ENCODE data around the gene PHF21A. TPM values are rescaled to one million over a fixed set of nuclear protein-coding genes. Genes with fewer than 3 reads are reported as not detected.

The PHF21A gene
- total RNA-seq, 4 donors from 2014 or later = 12.1 to 83.3 (median 29.3) TPM

DNA sequence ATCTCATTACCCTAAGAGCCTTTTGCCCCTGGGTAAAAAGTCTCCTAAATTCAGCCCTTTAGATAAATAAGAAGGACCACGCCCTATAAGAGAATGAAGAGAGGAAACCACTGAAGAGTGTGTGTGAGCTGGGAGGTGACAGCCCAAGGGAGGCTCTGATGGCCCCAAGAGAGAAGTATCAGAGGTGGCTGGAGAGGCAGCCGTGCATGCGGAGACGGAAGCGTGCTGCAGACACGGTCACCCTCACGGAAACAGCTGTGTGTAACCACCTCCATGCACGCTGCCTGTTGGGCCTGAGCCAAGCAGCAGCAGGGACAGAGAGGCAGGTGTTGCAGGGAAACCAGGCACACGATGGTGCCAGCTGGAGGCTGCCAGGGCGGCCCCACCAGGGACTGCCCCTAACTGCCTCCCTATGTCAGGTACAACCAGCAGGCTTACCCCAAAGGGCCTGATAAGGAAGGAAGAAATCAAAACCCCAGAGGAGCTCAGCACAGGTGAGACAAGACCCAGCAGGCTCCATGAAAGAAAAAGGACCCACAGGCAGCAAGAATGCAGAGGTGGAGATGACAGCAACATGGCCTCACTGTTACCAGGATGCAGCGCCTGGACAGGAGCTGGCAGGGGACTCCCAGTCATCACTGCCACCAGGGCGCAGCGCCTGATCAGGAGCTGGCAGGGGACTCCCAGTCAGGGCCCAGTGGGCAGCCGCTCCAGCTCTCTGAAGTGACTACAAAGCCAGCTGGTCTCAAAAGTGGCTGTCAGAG lies 191.0 kb downstream of the PHF21A start:
- Histone ChIP-seq H3K9me3 (no peaks in the 10 kb centered on the region), H3K27ac (no peak overlapping the region), H3K36me3 (no peaks in the 10 kb centered on the region), H3K4me3 (no peak overlapping the region), H3K4me1 (no peaks in the 10 kb centered on the region), H3K27me3 (no peaks in the 10 kb centered on the region)
- intact Hi-C loops (cut with DNase I; ENCODE audit: low total_unique reads) = no loop called here
- no peak for DNase-seq
- no peak for TF ChIP-seq POLR2A (IDR thresholded peaks at IDR 0.05)
- TF ChIP-seq, protein P1, sequence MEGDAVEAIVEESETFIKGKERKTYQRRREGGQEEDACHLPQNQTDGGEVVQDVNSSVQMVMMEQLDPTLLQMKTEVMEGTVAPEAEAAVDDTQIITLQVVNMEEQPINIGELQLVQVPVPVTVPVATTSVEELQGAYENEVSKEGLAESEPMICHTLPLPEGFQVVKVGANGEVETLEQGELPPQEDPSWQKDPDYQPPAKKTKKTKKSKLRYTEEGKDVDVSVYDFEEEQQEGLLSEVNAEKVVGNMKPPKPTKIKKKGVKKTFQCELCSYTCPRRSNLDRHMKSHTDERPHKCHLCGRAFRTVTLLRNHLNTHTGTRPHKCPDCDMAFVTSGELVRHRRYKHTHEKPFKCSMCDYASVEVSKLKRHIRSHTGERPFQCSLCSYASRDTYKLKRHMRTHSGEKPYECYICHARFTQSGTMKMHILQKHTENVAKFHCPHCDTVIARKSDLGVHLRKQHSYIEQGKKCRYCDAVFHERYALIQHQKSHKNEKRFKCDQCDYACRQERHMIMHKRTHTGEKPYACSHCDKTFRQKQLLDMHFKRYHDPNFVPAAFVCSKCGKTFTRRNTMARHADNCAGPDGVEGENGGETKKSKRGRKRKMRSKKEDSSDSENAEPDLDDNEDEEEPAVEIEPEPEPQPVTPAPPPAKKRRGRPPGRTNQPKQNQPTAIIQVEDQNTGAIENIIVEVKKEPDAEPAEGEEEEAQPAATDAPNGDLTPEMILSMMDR (IDR thresholded peaks at IDR 0.05) = no peak

DNA sequence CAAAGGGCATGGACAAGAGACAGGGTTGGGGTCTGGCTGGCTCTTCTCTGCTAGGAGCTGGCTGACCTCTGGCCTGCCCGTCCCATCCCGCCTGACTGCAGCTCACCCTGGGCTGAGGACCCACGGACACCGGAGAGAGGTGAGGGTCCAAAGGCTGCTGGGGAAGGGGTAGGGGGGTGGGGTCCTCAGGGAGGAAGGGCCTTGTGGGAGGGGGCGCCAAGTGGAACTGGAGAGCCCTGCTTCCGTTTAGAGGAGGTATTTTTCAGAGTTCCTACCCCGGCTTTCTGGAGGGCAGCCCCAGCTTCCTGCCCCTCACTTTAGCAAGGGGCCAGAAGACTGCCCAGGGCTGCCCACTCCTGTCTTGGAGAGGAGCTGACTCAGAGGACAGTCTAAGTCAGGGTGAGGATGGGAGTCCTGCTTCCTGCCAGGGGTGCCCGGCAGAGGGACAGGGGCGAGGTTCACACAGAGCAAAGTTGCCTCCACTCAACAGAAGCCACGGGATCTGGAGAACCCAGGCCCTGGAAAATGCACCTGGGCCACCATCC lies 191.7 kb downstream of the PHF21A start:
- Histone ChIP-seq H3K27ac (no peak overlapping the region), H3K4me3 (no peak overlapping the region), H3K9me3 (no peaks in the 10 kb centered on the region), H3K36me3 (no peaks in the 10 kb centered on the region), H3K27me3 (no peaks in the 10 kb centered on the region), H3K4me1 (no peaks in the 10 kb centered on the region)
- no peak for DNase-seq
- intact Hi-C loops (cut with DNase I; ENCODE audit: low total_unique reads) = no loop called here
- TF ChIP-seq, protein P1 (IDR thresholded peaks at IDR 0.05) = no peak
- no peak for TF ChIP-seq POLR2A (IDR thresholded peaks at IDR 0.05)

DNA sequence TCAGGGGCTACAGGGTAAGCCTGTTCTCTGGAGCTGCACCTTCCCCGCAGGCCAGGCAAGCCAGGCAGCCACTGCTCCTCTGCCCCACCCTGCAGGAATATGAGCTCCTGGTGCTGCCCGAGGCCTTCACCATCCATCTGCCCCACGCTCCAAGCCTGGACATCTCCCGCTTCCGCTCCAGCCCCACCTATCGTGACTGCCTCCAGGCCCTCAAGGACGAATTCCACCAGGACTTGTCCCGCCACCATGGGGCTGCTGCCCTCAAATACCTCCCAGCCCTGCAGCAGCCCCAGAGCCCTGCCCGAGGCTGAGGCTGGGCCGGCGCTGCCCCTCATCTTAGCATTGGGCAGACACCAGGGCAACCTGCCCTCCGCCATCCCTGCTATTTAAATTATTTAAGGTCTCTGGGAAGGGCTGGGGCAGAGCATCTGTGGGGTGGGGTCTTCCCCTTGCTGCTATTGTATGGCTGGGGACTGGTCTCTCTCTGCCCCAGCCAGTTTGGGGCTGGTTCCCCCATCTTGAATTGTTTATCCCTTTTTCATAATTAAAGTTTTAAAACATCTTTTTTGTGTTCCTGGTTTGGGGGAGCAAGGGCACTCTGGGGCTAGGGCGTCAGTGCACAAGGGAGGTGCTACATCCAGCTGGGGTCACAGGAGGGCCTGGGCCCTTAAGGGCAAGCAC lies 192.6 kb downstream of the PHF21A start:
- Histone ChIP-seq H3K4me3 (no peak overlapping the region), H3K36me3 (no peaks in the 10 kb centered on the region), H3K27ac (no peak overlapping the region), H3K27me3 (no peaks in the 10 kb centered on the region), H3K4me1 (no peaks in the 10 kb centered on the region), H3K9me3 (no peaks in the 10 kb centered on the region)
- no peak for TF ChIP-seq POLR2A (IDR thresholded peaks at IDR 0.05)
- TF ChIP-seq, protein P1 (IDR thresholded peaks at IDR 0.05) = no peak
- DNase-seq = no peak
- intact Hi-C loops (cut with DNase I; ENCODE audit: low total_unique reads) = no loop called here

DNA sequence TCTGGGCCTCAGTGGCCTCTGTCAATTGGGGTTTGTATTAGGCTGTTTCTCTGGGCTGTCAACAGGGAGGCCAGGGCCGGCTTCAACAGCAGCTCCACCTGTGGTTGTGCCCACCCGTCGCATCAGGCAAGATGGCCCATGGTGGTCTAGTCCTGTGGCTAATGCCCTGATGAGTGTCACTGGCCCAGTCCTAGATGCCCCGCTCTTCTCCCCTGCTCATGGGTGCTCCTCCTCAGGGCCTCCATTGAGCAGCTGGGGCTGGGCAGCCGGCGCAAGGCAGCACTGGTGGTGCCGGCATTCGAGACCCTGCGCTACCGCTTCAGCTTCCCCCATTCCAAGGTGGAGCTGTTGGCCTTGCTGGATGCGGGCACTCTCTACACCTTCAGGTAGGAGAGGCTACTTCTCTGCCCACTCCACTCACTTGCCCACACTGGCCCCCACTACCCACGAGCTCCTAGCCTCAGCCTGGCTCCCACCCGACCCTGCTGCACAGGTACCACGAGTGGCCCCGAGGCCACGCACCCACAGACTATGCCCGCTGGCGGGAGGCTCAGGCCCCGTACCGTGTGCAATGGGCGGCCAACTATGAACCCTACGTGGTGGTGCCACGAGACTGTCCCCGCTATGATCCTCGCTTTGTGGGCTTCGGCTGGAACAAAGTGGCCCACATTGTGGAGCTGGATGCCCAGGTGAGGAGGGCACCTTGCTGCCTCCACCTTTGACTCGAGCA lies 193.4 kb downstream of the PHF21A start:
- H3K27me3 ChIP-seq = peaks cover 0 to 2% of the 10 kb centered on the region in 2 donors
- H3K36me3 ChIP-seq = no peaks in the 10 kb centered on the region
- peaks cover 0 to 6% of the 10 kb centered on the region in 2 donors for H3K4me1 ChIP-seq
- intact Hi-C loops (cut with DNase I; ENCODE audit: low total_unique reads) = no loop called here
- no peak overlapping the region for H3K4me3 ChIP-seq
- DNase-seq = no peak
- no peak overlapping the region for H3K27ac ChIP-seq
- no peak for TF ChIP-seq POLR2A (IDR thresholded peaks at IDR 0.05)
- TF ChIP-seq, protein P1 (IDR thresholded peaks at IDR 0.05) = no peak
- no peaks in the 10 kb centered on the region for H3K9me3 ChIP-seq

All from uterus (tissue), 4 donors.